HEK293T (cell line): Measurements from ENCODE around the gene FAAP20.

Experiments used
- CTCF ChIA-PET: fragments of 350-600 bp; formaldehyde crosslinking; extraction: SDS; loops from one replicate; lab custom pipeline; 2021; ENCODE audit warnings: antibody characterized with exemption, inconsistent platforms; lab: Yijun Ruan, JAX
- POLR2A ChIA-PET: fragments of 350-600 bp; formaldehyde crosslinking; extraction: SDS; loops from one replicate; lab custom pipeline; 2020; ENCODE audit warnings: antibody characterized with exemption, inconsistent platforms; lab: Yijun Ruan, JAX
- DNase-seq: peaks from one replicate; pipeline ENCODE4 v3.0.0; 2012; ENCODE audit warnings: mixed read lengths; ENCODE audit errors: extremely low spot score
- ARNT ChIP-seq: fragments of 450-650 bp; IDR thresholded peaks from 2 replicates; pipeline ENCODE4 v1.6.1; 2017; ENCODE audit warnings: mild to moderate bottlenecking
- BHLHE40 ChIP-seq: fragments of 450-650 bp; IDR thresholded peaks from 2 replicates; pipeline ENCODE4 v1.6.1; 2016; ENCODE audit warnings: mild to moderate bottlenecking, moderate library complexity, borderline replicate concordance
- CTBP1 ChIP-seq: fragments of 450-650 bp; IDR thresholded peaks from 2 replicates; pipeline ENCODE4 v1.6.1; 2016; ENCODE audit warnings: borderline replicate concordance
- ELF4 ChIP-seq: fragments of 450-650 bp; IDR thresholded peaks from 2 replicates; pipeline ENCODE4 v1.6.1; 2017; ENCODE audit warnings: antibody characterized with exemption
- FOXA1 ChIP-seq: fragments of 450-650 bp; IDR thresholded peaks from 2 replicates; pipeline ENCODE4 v1.6.1; 2016; ENCODE audit warnings: mild to moderate bottlenecking
- FOXK2 ChIP-seq: fragments of 450-650 bp; IDR thresholded peaks from 2 replicates; pipeline ENCODE4 v1.6.1; 2016; ENCODE audit warnings: mild to moderate bottlenecking
- FOXM1 ChIP-seq: fragments of 450-650 bp; IDR thresholded peaks from 2 replicates; pipeline ENCODE4 v1.6.1; 2017; ENCODE audit warnings: mild to moderate bottlenecking, borderline replicate concordance
- HDGF ChIP-seq: fragments of 450-650 bp; IDR thresholded peaks from 2 replicates; pipeline ENCODE4 v1.6.1; 2017; ENCODE audit warnings: antibody characterized with exemption, borderline replicate concordance
- L3MBTL2 ChIP-seq: fragments of 450-650 bp; conservative IDR thresholded peaks from 2 replicates; pipeline ENCODE4 v1.6.1; 2016; ENCODE audit warnings: mild to moderate bottlenecking
- LEF1 ChIP-seq: fragments of 450-650 bp; IDR thresholded peaks from 2 replicates; pipeline ENCODE4 v1.6.1; 2017; ENCODE audit warnings: mild to moderate bottlenecking, borderline replicate concordance
- NFRKB ChIP-seq: fragments of 450-650 bp; IDR thresholded peaks from 2 replicates; pipeline ENCODE4 v1.6.1; 2016; ENCODE audit warnings: mild to moderate bottlenecking, moderate library complexity
- PKNOX1 ChIP-seq: fragments of 450-650 bp; IDR thresholded peaks from 2 replicates; pipeline ENCODE4 v1.6.1; 2016
- SP1 ChIP-seq: fragments of 450-650 bp; IDR thresholded peaks from 2 replicates; pipeline ENCODE4 v1.6.1; 2017
- SUZ12 ChIP-seq: fragments of 450-650 bp; IDR thresholded peaks from 2 replicates; pipeline ENCODE4 v1.6.1; 2016; ENCODE audit warnings: mild to moderate bottlenecking
- TARDBP ChIP-seq: fragments of 450-650 bp; IDR thresholded peaks from 2 replicates; pipeline ENCODE4 v1.6.1; 2016
- ZNF384 ChIP-seq: fragments of 450-650 bp; IDR thresholded peaks from 2 replicates; pipeline ENCODE4 v1.6.1; 2016

The FAAP20 gene

GRCh38 chr1:2159124-2159523, 35.4 kb downstream of the FAAP20 start:
- TF ChIP-seq PKNOX1 (no peak), TARDBP (no peak), CTBP1 (no peak), ARNT (no peak), ZNF384 (no peak), FOXM1 (no peak), HDGF (no peak), BHLHE40 (no peak), ELF4 (no peak), FOXK2 (no peak), SUZ12 (no peak), L3MBTL2 (no peak), FOXA1 (no peak), LEF1 (no peak), SP1 (no peak), NFRKB (no peak)
- CTCF ChIA-PET, result no interaction called here
- POLR2A ChIA-PET, result no interaction called here
- DNase-seq, result no peak

- TF ChIP-seq L3MBTL2 (no peak), PKNOX1 (no peak), BHLHE40 (no peak), ZNF384 (no peak), SUZ12 (no peak), TARDBP (no peak), FOXM1 (no peak)
- no peak for DNase-seq
- POLR2A ChIA-PET, result no interaction called here
- CTCF ChIA-PET, result no interaction called here
Observed at GRCh38 chr1:2158272-2158671, 36.3 kb downstream of the FAAP20 start.

- no peak for DNase-seq
- TF ChIP-seq SUZ12, result no peak
- no peak for TF ChIP-seq PKNOX1
- TF ChIP-seq ELF4, result no peak
- no peak for TF ChIP-seq BHLHE40
- TF ChIP-seq SP1, result no peak
- TF ChIP-seq FOXM1, result no peak
- no peak for TF ChIP-seq LEF1
- TF ChIP-seq L3MBTL2, result no peak
- CTCF ChIA-PET, result no interaction called here
- POLR2A ChIA-PET, result no interaction called here
Observed at GRCh38 chr1:2157856-2158255, 36.7 kb downstream of the FAAP20 start.

- TF ChIP-seq SP1 (no peak), ARNT (no peak), TARDBP (no peak)
- POLR2A ChIA-PET, result no interaction called here
- CTCF ChIA-PET, result interaction anchor here (0.9 to 1.6 kb wide), 2 partner anchors 17 kb away, joined by 3 to 6 read pairs; no protein-coding TSS in a partner anchor
- DNase-seq, result no peak
Observed at GRCh38 chr1:2156866-2157265, 37.7 kb downstream of the FAAP20 start.

GRCh38 chr1:2155788-2156187, 38.8 kb downstream of the FAAP20 start:
- DNase-seq, result no peak
- ChIA-PET POLR2A (no interaction called here), CTCF (interaction anchor here (1.6 kb wide), 1 partner anchor 18 kb away, joined by 6 read pairs; no protein-coding TSS in a partner anchor)
- TF ChIP-seq ELF4 (no peak), BHLHE40 (no peak), PKNOX1 (no peak), SP1 (no peak), HDGF (no peak), FOXA1 (no peak), SUZ12 (no peak), L3MBTL2 (no peak), TARDBP (no peak)

- POLR2A ChIA-PET, result no interaction called here
- CTCF ChIA-PET, result no interaction called here
Observed at GRCh38 chr1:2155147-2155598, 39.4 kb downstream of the FAAP20 start.

More at GRCh38 chr1:2155147-2155598, 39.4 kb downstream of the FAAP20 start:
- TF ChIP-seq ELF4 (no peak), SUZ12 (no peak), BHLHE40 (no peak), FOXM1 (no peak), CTBP1 (peak; percentile 40; the same call in 1 of the 2 replicates), NFRKB (no peak)
- DNase-seq, result no peak
